AG04449 (cell line): ENCODE results near the gene ATXN10.

ENCODE experiments used
- CTCF ChIA-PET: fragments of 350-600 bp; formaldehyde crosslinking; extraction: SDS; loops from one replicate; lab custom pipeline; 2021; ENCODE audit warnings: antibody characterized with exemption; lab: Yijun Ruan, JAX
- POLR2A ChIA-PET: fragments of 400-600, 350-600 bp; formaldehyde crosslinking; extraction: SDS; loops from one replicate; lab custom pipeline; 2020; ENCODE audit warnings: antibody characterized with exemption, inconsistent platforms; lab: Yijun Ruan, JAX
- DNase-seq: peaks from one replicate; pipeline ENCODE4 v3.0.0-alpha.2; 2010; ENCODE audit warnings: low read depth, low spot score
- H3K4me3 ChIP-seq: 2 replicates; pipeline ENCODE4 v1.5.1; 2011; ENCODE audit warnings: low read depth, mild to moderate bottlenecking, control low read depth, low read length
- TF ChIP-seq, protein P1 (sequence below): IDR thresholded peaks from one replicate; pipeline ENCODE4 v1.5.1; 2011; ENCODE audit warnings: mild to moderate bottlenecking, moderate library complexity, low read length, control low read depth, inconsistent platforms; ENCODE audit not compliant: insufficient read depth; ENCODE audit errors: missing control alignments

ATXN10 gene

DNA sequence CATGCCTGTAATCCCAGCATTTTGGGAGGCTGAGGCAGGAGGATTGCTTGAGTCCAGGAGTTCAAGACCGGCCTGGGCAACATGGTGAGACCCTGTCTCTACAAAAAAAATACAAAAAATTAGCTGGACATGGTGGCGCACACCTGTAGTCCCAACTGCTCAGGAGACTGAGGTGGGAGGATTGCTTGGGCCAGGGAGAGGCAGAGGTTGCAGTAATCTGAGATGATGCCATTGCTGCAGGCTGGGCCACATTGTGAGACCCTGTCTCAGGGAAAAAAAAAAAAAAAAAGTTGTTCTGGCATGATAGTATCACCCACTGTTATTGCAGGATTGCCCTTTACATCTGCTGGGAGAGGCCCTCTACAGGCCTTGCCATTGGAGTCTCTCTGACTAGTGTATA, 18.4 kb downstream of the ATXN10 start:
- CTCF ChIA-PET = interaction anchor here (1.2 to 1.4 kb wide), 2 partner anchors 42 to 173 kb away, joined by 3 to 4 read pairs; no protein-coding TSS in a partner anchor
- no peak overlapping the region for H3K4me3 ChIP-seq
- POLR2A ChIA-PET = no interaction called here
- TF ChIP-seq, protein P1, sequence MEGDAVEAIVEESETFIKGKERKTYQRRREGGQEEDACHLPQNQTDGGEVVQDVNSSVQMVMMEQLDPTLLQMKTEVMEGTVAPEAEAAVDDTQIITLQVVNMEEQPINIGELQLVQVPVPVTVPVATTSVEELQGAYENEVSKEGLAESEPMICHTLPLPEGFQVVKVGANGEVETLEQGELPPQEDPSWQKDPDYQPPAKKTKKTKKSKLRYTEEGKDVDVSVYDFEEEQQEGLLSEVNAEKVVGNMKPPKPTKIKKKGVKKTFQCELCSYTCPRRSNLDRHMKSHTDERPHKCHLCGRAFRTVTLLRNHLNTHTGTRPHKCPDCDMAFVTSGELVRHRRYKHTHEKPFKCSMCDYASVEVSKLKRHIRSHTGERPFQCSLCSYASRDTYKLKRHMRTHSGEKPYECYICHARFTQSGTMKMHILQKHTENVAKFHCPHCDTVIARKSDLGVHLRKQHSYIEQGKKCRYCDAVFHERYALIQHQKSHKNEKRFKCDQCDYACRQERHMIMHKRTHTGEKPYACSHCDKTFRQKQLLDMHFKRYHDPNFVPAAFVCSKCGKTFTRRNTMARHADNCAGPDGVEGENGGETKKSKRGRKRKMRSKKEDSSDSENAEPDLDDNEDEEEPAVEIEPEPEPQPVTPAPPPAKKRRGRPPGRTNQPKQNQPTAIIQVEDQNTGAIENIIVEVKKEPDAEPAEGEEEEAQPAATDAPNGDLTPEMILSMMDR = no peak
- DNase-seq = no peak

DNA sequence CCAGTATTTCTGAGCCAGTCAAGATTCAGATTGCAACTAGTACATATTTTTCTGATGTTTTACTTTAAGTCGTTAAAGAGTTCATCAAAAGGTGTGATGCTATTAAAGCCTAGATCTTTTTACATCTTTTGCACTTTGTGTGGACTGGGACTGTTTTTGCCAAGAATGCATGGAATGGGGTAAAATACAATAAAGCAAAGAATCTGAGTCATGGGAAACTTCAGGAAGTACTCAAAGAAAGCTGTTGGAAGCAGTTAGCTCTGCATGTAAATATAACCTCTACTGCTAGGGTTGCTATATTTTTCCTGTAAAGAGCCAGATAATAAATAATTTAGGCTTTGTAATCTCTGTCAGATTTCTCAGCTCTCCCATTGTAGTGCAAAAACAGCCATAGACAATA, 20.9 kb downstream of the ATXN10 start:
- DNase-seq = no peak
- ChIA-PET POLR2A (no interaction called here), CTCF (interaction anchor here (1.5 kb wide), 1 partner anchor 47 kb away, joined by 3 read pairs; no protein-coding TSS in a partner anchor)
- H3K4me3 ChIP-seq = no peak overlapping the region
- TF ChIP-seq, protein P1 = no peak

DNA sequence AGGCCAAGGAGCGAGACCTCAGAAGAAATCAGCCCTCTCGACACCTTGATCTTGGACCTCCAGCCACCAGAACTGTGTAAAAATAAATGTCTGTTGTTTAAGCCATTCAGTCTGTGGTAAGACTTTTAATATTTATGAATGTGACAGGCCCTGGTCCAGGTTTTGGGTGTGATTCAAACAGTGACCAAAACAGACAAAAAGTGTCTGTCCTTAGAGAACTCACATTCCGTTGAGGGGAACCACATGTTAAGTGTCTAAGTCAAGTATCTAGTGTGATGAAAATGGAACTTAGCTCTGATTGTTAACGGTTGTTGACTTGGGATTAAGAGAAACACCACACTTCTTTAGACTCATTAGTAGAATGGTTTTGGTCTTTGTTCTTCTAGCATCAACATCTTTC, 22.2 kb downstream of the ATXN10 start:
- no peak for DNase-seq
- no peak overlapping the region for H3K4me3 ChIP-seq
- ChIA-PET CTCF (no interaction called here), POLR2A (no interaction called here)
- TF ChIP-seq, protein P1 = no peak

DNA sequence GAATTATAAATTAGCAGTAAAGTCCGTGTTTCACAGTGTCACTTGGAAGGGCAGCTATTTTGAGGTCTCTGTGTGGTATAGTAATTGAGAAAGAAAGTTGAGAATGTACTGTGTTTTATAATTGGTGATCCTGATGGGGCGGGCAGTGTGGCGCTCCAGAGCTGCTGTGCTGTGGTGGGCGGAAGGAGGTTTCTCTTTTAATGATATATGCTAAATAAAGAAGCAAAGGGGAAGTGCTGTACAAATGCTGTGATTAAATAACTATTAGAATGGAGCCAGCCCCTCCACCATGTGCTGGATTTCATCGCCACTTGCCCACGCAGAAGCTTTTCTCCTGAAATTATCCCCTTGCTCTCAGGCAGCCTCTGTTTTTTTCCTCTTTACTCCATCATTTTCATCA, 24.6 kb downstream of the ATXN10 start:
- TF ChIP-seq, protein P1 = no peak
- POLR2A ChIA-PET = no interaction called here
- DNase-seq = no peak
- H3K4me3 ChIP-seq = no peak overlapping the region
- CTCF ChIA-PET = interaction anchor here (1.3 kb wide), 1 partner anchor 119 kb away, joined by 3 read pairs; no protein-coding TSS in a partner anchor

DNA sequence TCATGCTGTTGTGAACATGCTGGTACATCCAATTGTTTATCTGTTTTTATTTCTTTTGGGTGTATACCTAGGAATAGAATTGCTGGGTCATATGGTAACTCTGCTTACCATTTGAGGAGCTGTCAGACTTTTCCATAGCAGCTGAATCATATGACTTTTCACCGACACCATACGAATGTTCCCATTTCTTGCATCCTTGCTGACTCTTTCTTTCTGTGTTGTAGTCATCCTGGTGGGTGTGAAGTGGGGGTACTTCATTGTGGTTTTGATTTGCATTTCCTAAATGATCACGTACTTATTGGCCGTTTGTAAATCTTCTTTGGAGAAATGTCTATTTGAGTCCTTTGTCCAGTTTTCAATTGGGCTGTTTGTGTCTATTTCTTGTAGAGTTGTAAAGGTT, 26.5 kb downstream of the ATXN10 start:
- ChIA-PET CTCF (no interaction called here), POLR2A (no interaction called here)
- TF ChIP-seq, protein P1 = no peak
- no peak overlapping the region for H3K4me3 ChIP-seq
- no peak for DNase-seq

DNA sequence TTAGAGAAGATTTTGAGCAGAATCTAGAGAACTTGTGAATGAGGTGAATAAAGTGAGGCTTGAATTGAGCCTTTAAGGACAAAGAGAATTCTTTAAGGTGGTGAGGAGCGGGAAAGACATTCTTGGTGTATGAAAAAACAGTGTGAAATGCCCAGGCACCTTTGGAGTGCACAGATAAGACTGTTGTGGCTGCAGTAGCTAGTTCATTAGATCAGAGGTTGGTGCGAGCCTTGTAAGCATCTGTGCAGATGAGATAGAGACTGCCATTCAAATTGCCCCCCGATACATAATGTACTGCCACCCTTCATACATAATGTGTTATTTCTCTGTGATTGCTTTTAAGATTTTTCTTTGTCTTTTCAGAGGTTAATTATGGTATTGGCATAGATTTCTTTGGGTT, 31.3 kb downstream of the ATXN10 start:
- no peak overlapping the region for H3K4me3 ChIP-seq
- DNase-seq = no peak
- TF ChIP-seq, protein P1 = no peak
- ChIA-PET CTCF (no interaction called here), POLR2A (no interaction called here)
